Embryonic facial prominence (tissue), 1 donor: ENCODE measurements around the gene TBC1D2.
"Not testable (repeated sequence)": the region's sequence is repeated elsewhere in the genome, so short reads cannot be mapped to it uniquely, and the experiment has no call there.

Source experiments
- DNase-seq: peaks from one replicate; pipeline ENCODE4 v3.0.0-alpha.2; 2016; ENCODE audit errors: extremely low spot score

Gene TBC1D2

GRCh38 chr9:98189412-98189811 lies 66.0 kb downstream of the TBC1D2 start:
- DNase-seq: no peak

GRCh38 chr9:98187926-98188325 lies 67.5 kb downstream of the TBC1D2 start:
- DNase-seq: no peak

GRCh38 chr9:98186236-98186635 lies 69.2 kb downstream of the TBC1D2 start:
- no peak for DNase-seq

- DNase-seq: no peak
Observed at GRCh38 chr9:98185611-98186171, 69.8 kb downstream of the TBC1D2 start.

- DNase-seq: no peak
Observed at GRCh38 chr9:98185021-98185567, 70.4 kb downstream of the TBC1D2 start.

GRCh38 chr9:98184326-98184725 lies 71.1 kb downstream of the TBC1D2 start:
- no peak for DNase-seq

GRCh38 chr9:98182889-98183599 lies 72.4 kb downstream of the TBC1D2 start:
- DNase-seq: no peak

- no peak for DNase-seq
Observed at GRCh38 chr9:98182069-98182820, 73.2 kb downstream of the TBC1D2 start.

GRCh38 chr9:98181746-98182068 lies 73.7 kb downstream of the TBC1D2 start:
- DNase-seq: no peak

GRCh38 chr9:98180996-98181395 lies 74.5 kb downstream of the TBC1D2 start:
- DNase-seq: no peak

GRCh38 chr9:98178874-98179850 lies 76.3 kb downstream of the TBC1D2 start:
- no peak for DNase-seq

GRCh38 chr9:98176391-98177259 lies 78.8 kb downstream of the TBC1D2 start:
- no peak for DNase-seq

- DNase-seq: no peak
Observed at GRCh38 chr9:98175762-98176161, 79.7 kb downstream of the TBC1D2 start.

GRCh38 chr9:98175028-98175569 lies 80.3 kb downstream of the TBC1D2 start:
- no peak for DNase-seq

GRCh38 chr9:98174502-98174918 lies 80.9 kb downstream of the TBC1D2 start:
- DNase-seq: not testable (repeated sequence)

- DNase-seq: no peak
Observed at GRCh38 chr9:98173181-98173580, 82.3 kb downstream of the TBC1D2 start.

GRCh38 chr9:98172604-98173003 lies 82.8 kb downstream of the TBC1D2 start:
- no peak for DNase-seq

GRCh38 chr9:98171176-98171925 lies 84.1 kb downstream of the TBC1D2 start:
- no peak for DNase-seq

- no peak for DNase-seq
Observed at GRCh38 chr9:98168941-98169488, 86.4 kb downstream of the TBC1D2 start.
